ENCODE measurements around the gene DICER1.

Gene DICER1

DNA sequence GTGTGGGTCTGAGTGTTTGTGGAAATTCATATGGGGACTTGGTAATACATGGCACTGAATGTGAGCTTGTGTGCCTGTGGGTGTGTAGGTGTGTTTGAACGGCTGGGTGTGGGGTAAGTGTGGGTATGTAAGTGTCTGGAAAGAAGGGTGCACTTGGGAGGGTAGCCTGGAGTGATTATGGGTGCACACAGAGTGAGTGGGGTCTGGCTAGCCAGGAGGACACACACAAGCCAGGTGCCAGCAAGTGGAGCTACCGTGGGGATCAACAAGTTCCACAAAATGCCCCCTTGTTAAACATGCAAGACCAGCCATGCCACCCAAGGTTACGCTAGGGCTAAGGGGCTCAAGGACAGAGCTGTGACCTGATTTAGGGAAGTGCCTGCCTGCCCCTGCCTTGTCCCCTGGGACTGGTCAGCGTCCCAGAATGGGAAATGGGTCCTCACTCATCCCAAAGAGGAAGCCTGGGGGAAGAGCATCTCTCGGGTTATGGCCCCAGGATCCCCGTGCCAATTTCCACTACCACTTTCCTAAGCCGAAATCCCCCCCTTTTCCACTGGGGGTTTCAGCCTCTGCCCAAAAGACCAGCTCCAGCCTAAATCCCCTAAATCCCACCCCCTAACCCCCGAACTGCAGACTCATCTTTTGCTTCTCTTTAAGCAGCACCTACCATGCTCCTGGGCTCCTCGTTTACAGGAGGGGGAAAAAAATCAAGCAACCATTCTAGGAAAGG, 118.6 kb downstream of the DICER1 start:
- no peak for DNase-seq

DNA sequence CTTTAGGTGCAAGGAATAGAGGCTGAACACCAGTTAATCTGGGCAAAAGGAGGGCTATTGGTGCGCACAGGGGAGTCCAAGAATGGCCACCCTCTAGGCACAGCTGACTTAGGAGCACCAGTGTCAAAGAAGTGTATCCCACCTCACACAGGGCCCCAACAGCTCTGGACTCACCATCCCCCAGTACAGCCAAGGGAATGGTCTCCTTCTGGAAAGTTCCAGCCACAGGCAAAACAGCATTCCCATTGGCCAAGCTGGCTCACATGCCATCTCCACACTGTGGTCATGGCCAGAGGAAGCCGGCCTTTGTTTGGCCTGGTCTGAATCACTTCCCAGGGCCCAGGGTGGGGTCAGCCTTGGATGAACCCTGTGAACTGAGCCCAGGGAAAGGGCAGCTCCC, 120.1 kb downstream of the DICER1 start:
- DNase-seq, result no peak

All from activated T-cell treated with anti-CD3 and anti-CD28 coated beads, Interleukin-2, amount 50 U/mL, for 1 hour (primary cell).